ENCODE results near the gene CCR5.
"Not testable (repeated sequence)": the region's sequence is repeated elsewhere in the genome, so short reads cannot be mapped to it uniquely, and the experiment has no call there.

Gene CCR5

GRCh38 chr3:46383211-46383950 lies 12.6 kb downstream of the CCR5 start:
- Histone ChIP-seq H3K9ac (ENCODE audit: low read depth in 1 of 2, low read length in 2 of 2) (no peak overlapping the region), H3K4me3 (ENCODE audit: low read length in 2 of 2) (no peak overlapping the region), H3K36me3 (ENCODE audit: control insufficient read depth in 2 of 2, insufficient read depth in 2 of 2, low read length in 2 of 2) (no peaks in the 10 kb centered on the region), H3K4me1 (ENCODE audit: control insufficient read depth in 2 of 2, insufficient read depth in 2 of 2, low read length in 2 of 2) (peaks cover 14 to 26% of the 10 kb centered on the region in 2 donors), H3K27me3 (ENCODE audit: control insufficient read depth in 2 of 2, insufficient read depth in 2 of 2, low read length in 2 of 2) (no peaks in the 10 kb centered on the region), H3K9me3 (ENCODE audit: control insufficient read depth in 2 of 2, low read length in 2 of 2) (no peaks in the 10 kb centered on the region), H3K27ac (ENCODE audit: low read depth in 2 of 2, low read length in 2 of 2) (peak overlapping the region in 1 of 2 donors; percentile 27)

- no peaks in the 10 kb centered on the region for H3K27me3 ChIP-seq (ENCODE audit: control insufficient read depth in 2 of 2, insufficient read depth in 2 of 2, low read length in 2 of 2)
- H3K9me3 ChIP-seq (ENCODE audit: control insufficient read depth in 2 of 2, low read length in 2 of 2): no peaks in the 10 kb centered on the region
- H3K4me1 ChIP-seq (ENCODE audit: control insufficient read depth in 2 of 2, insufficient read depth in 2 of 2, low read length in 2 of 2): peaks cover 14 to 26% of the 10 kb centered on the region in 2 donors
- H3K4me3 ChIP-seq (ENCODE audit: low read length in 2 of 2): no peak overlapping the region
- H3K36me3 ChIP-seq (ENCODE audit: control insufficient read depth in 2 of 2, insufficient read depth in 2 of 2, low read length in 2 of 2): no peaks in the 10 kb centered on the region
- no peak overlapping the region for H3K9ac ChIP-seq (ENCODE audit: low read depth in 1 of 2, low read length in 2 of 2)
- H3K27ac ChIP-seq (ENCODE audit: low read depth in 2 of 2, low read length in 2 of 2): no peak overlapping the region
These were observed 13.2 kb downstream of the CCR5 start for GRCh38 chr3:46383951-46384330.

GRCh38 chr3:46386205-46386604 lies 15.5 kb downstream of the CCR5 start:
- H3K9ac ChIP-seq (ENCODE audit: low read depth in 1 of 2, low read length in 2 of 2): peak overlapping the region in 1 of 2 donors; percentile 3
- H3K4me1 ChIP-seq (ENCODE audit: control insufficient read depth in 2 of 2, insufficient read depth in 2 of 2, low read length in 2 of 2): peaks cover 10 to 22% of the 10 kb centered on the region in 2 donors
- H3K36me3 ChIP-seq (ENCODE audit: control insufficient read depth in 2 of 2, insufficient read depth in 2 of 2, low read length in 2 of 2): no peaks in the 10 kb centered on the region
- no peak overlapping the region for H3K4me3 ChIP-seq (ENCODE audit: low read length in 2 of 2)
- no peaks in the 10 kb centered on the region for H3K9me3 ChIP-seq (ENCODE audit: control insufficient read depth in 2 of 2, low read length in 2 of 2)
- peak overlapping the region; percentile 52 to 67 for H3K27ac ChIP-seq (ENCODE audit: low read depth in 2 of 2, low read length in 2 of 2)
- no peaks in the 10 kb centered on the region for H3K27me3 ChIP-seq (ENCODE audit: control insufficient read depth in 2 of 2, insufficient read depth in 2 of 2, low read length in 2 of 2)

- H3K36me3 ChIP-seq (ENCODE audit: control insufficient read depth in 2 of 2, insufficient read depth in 2 of 2, low read length in 2 of 2); H3K4me1 ChIP-seq (ENCODE audit: control insufficient read depth in 2 of 2, insufficient read depth in 2 of 2, low read length in 2 of 2); H3K9ac ChIP-seq (ENCODE audit: low read depth in 1 of 2, low read length in 2 of 2); H3K27ac ChIP-seq (ENCODE audit: low read depth in 2 of 2, low read length in 2 of 2); H3K4me3 ChIP-seq (ENCODE audit: low read length in 2 of 2); H3K9me3 ChIP-seq (ENCODE audit: control insufficient read depth in 2 of 2, low read length in 2 of 2); H3K27me3 ChIP-seq (ENCODE audit: control insufficient read depth in 2 of 2, insufficient read depth in 2 of 2, low read length in 2 of 2): not testable (repeated sequence)
These were observed 18.1 kb downstream of the CCR5 start for GRCh38 chr3:46388847-46389246.

GRCh38 chr3:46389306-46389705 lies 18.6 kb downstream of the CCR5 start:
- Histone ChIP-seq H3K4me3 (ENCODE audit: low read length in 2 of 2) (no peak overlapping the region), H3K9me3 (ENCODE audit: control insufficient read depth in 2 of 2, low read length in 2 of 2) (no peaks in the 10 kb centered on the region), H3K4me1 (ENCODE audit: control insufficient read depth in 2 of 2, insufficient read depth in 2 of 2, low read length in 2 of 2) (peaks cover 0 to 2% of the 10 kb centered on the region in 2 donors), H3K27me3 (ENCODE audit: control insufficient read depth in 2 of 2, insufficient read depth in 2 of 2, low read length in 2 of 2) (no peaks in the 10 kb centered on the region), H3K36me3 (ENCODE audit: control insufficient read depth in 2 of 2, insufficient read depth in 2 of 2, low read length in 2 of 2) (no peaks in the 10 kb centered on the region), H3K27ac (ENCODE audit: low read depth in 2 of 2, low read length in 2 of 2) (no peak overlapping the region), H3K9ac (ENCODE audit: low read depth in 1 of 2, low read length in 2 of 2) (no peak overlapping the region)

- H3K27me3 ChIP-seq (ENCODE audit: control insufficient read depth in 2 of 2, insufficient read depth in 2 of 2, low read length in 2 of 2); H3K4me1 ChIP-seq (ENCODE audit: control insufficient read depth in 2 of 2, insufficient read depth in 2 of 2, low read length in 2 of 2); H3K36me3 ChIP-seq (ENCODE audit: control insufficient read depth in 2 of 2, insufficient read depth in 2 of 2, low read length in 2 of 2); H3K27ac ChIP-seq (ENCODE audit: low read depth in 2 of 2, low read length in 2 of 2); H3K4me3 ChIP-seq (ENCODE audit: low read length in 2 of 2); H3K9me3 ChIP-seq (ENCODE audit: control insufficient read depth in 2 of 2, low read length in 2 of 2); H3K9ac ChIP-seq (ENCODE audit: low read depth in 1 of 2, low read length in 2 of 2): not testable (repeated sequence)
These were observed 20.8 kb downstream of the CCR5 start for GRCh38 chr3:46391526-46391925.

GRCh38 chr3:46393011-46393410 lies 22.3 kb downstream of the CCR5 start:
- Histone ChIP-seq H3K27ac (ENCODE audit: low read depth in 2 of 2, low read length in 2 of 2) (no peak overlapping the region), H3K9ac (ENCODE audit: low read depth in 1 of 2, low read length in 2 of 2) (no peak overlapping the region), H3K4me1 (ENCODE audit: control insufficient read depth in 2 of 2, insufficient read depth in 2 of 2, low read length in 2 of 2) (no peaks in the 10 kb centered on the region)

GRCh38 chr3:46393554-46394434 lies 23.0 kb downstream of the CCR5 start:
- H3K4me1 ChIP-seq (ENCODE audit: control insufficient read depth in 2 of 2, insufficient read depth in 2 of 2, low read length in 2 of 2): no peaks in the 10 kb centered on the region
- no peaks in the 10 kb centered on the region for H3K9me3 ChIP-seq (ENCODE audit: control insufficient read depth in 2 of 2, low read length in 2 of 2)
- H3K36me3 ChIP-seq (ENCODE audit: control insufficient read depth in 2 of 2, insufficient read depth in 2 of 2, low read length in 2 of 2): no peaks in the 10 kb centered on the region
- no peak overlapping the region for H3K9ac ChIP-seq (ENCODE audit: low read depth in 1 of 2, low read length in 2 of 2)
- H3K4me3 ChIP-seq (ENCODE audit: low read length in 2 of 2): no peak overlapping the region
- H3K27me3 ChIP-seq (ENCODE audit: control insufficient read depth in 2 of 2, insufficient read depth in 2 of 2, low read length in 2 of 2): no peaks in the 10 kb centered on the region
- H3K27ac ChIP-seq (ENCODE audit: low read depth in 2 of 2, low read length in 2 of 2): no peak overlapping the region

More at GRCh38 chr3:46393011-46393410, 22.3 kb downstream of the CCR5 start:
- Histone ChIP-seq H3K9me3 (ENCODE audit: control insufficient read depth in 2 of 2, low read length in 2 of 2) (no peaks in the 10 kb centered on the region), H3K27me3 (ENCODE audit: control insufficient read depth in 2 of 2, insufficient read depth in 2 of 2, low read length in 2 of 2) (no peaks in the 10 kb centered on the region), H3K36me3 (ENCODE audit: control insufficient read depth in 2 of 2, insufficient read depth in 2 of 2, low read length in 2 of 2) (no peaks in the 10 kb centered on the region), H3K4me3 (ENCODE audit: low read length in 2 of 2) (no peak overlapping the region)

GRCh38 chr3:46395210-46395661 lies 24.5 kb downstream of the CCR5 start:
- no peaks in the 10 kb centered on the region for H3K27me3 ChIP-seq (ENCODE audit: control insufficient read depth in 2 of 2, insufficient read depth in 2 of 2, low read length in 2 of 2)
- H3K9me3 ChIP-seq (ENCODE audit: control insufficient read depth in 2 of 2, low read length in 2 of 2): no peaks in the 10 kb centered on the region
- H3K4me3 ChIP-seq (ENCODE audit: low read length in 2 of 2): no peak overlapping the region
- H3K36me3 ChIP-seq (ENCODE audit: control insufficient read depth in 2 of 2, insufficient read depth in 2 of 2, low read length in 2 of 2): no peaks in the 10 kb centered on the region
- H3K27ac ChIP-seq (ENCODE audit: low read depth in 2 of 2, low read length in 2 of 2): no peak overlapping the region
- H3K4me1 ChIP-seq (ENCODE audit: control insufficient read depth in 2 of 2, insufficient read depth in 2 of 2, low read length in 2 of 2): no peaks in the 10 kb centered on the region
- no peak overlapping the region for H3K9ac ChIP-seq (ENCODE audit: low read depth in 1 of 2, low read length in 2 of 2)

GRCh38 chr3:46395766-46396530 lies 25.2 kb downstream of the CCR5 start:
- Histone ChIP-seq H3K4me3 (ENCODE audit: low read length in 2 of 2) (no peak overlapping the region), H3K4me1 (ENCODE audit: control insufficient read depth in 2 of 2, insufficient read depth in 2 of 2, low read length in 2 of 2) (no peaks in the 10 kb centered on the region), H3K9ac (ENCODE audit: low read depth in 1 of 2, low read length in 2 of 2) (no peak overlapping the region), H3K9me3 (ENCODE audit: control insufficient read depth in 2 of 2, low read length in 2 of 2) (no peaks in the 10 kb centered on the region), H3K27ac (ENCODE audit: low read depth in 2 of 2, low read length in 2 of 2) (no peak overlapping the region), H3K36me3 (ENCODE audit: control insufficient read depth in 2 of 2, insufficient read depth in 2 of 2, low read length in 2 of 2) (no peaks in the 10 kb centered on the region), H3K27me3 (ENCODE audit: control insufficient read depth in 2 of 2, insufficient read depth in 2 of 2, low read length in 2 of 2) (no peaks in the 10 kb centered on the region)
